HG03045 (cell line): Measurements from ENCODE around the gene EVPLL.
"Not testable (repeated sequence)": the region's sequence is repeated elsewhere in the genome, so short reads cannot be mapped to it uniquely, and the experiment has no call there.

Experiments used
- ATAC-seq: cut with Tn5 transposase; IDR thresholded peaks from one replicate; pipeline ENCODE4 v1.9.1; 2021; ENCODE audit warnings: mild to moderate bottlenecking, moderate library complexity; ENCODE audit not compliant: unreplicated experiment

The EVPLL gene

DNA sequence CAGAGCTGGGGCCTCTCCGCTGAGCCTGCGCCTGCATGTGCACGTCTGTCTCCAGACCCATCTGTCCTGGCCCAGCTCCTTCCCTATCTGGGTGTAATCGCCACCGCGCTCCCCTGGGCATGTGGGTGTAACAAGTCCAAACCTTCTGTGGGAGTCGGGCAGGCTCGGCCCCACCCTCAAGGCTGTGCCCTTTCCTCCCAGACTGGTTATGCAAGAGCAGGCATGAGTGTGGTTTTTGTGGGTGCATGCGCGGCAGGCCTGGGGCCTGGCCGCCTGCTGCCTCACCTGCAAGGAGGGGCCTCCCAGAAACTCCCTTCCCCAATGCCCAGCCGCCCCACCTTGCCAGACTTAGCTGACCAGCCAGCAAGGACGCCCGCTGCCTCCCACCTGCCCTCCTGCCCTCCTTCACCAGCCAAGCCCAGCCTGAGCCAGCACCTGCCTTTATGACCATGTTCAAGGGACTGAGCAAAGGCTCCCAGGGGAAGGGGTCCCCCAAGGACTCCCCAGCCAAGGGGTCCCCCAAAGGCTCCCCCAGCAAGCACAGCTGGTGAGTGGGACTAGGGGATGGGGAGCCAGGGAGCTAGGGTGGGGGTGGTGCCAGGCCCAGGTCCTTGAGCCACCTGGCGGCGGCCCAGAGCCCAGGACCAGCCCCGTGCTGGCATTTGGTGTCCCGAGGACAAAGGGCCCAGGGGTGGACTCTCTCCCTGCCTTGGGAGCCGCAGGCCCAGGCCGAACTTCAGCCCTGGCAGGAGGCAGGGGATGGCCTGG is at the start of gene EVPLL:
Gene EVPLL, plus strand, starts transcription at position 342 of the 768 bp plus-strand sequence. CDS start 3,160 bp downstream, outside the sequence.
- no peak for ATAC-seq

DNA sequence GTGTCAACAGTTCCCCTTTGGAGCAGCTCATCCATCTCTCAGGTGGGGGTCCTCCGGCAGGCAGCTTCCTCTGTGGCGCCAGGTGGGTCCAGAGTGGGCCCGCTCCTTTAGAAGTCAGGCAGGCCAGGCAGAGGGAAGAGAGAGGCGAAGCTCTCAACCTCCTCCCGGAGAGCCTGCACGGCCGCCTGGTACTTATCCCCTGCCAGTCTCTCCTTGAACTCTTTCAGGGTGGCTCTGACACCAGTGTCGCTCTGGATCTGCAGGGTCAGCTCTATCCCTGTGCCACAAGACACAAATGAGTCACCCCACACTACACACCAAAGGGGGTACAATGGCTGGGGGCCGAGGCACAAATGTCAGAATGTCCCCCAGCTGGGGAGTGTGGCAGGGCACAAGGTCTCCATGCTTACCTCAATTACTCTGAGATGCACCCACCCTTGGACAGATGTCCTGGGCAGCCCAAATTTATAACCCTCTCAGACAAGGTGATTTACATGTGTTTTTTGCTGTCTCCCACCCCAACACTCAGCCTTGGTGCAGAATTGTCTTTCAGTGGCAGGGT is 48.9 kb upstream of the EVPLL start:
- ATAC-seq, result no peak

DNA sequence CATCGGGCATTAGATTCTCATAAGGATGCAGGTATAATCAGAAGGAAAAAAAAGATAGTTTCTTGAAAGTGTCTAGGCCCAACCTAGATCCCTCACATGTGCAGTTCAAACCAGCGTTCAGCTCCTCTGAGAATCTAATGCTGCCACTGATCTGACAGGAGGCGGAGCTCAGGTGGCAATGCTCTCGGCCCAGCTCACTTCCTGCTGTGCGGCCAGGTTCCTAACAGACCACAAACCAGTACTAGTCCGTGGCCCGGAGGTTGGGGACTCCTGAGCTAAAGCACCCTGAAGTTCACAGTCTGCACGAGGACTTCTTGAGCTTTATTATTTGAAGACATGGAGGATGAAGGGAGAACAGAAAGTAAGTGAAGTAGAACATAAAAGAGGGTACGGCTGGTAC is 45.7 kb upstream of the EVPLL start:
- ATAC-seq, result no peak

DNA sequence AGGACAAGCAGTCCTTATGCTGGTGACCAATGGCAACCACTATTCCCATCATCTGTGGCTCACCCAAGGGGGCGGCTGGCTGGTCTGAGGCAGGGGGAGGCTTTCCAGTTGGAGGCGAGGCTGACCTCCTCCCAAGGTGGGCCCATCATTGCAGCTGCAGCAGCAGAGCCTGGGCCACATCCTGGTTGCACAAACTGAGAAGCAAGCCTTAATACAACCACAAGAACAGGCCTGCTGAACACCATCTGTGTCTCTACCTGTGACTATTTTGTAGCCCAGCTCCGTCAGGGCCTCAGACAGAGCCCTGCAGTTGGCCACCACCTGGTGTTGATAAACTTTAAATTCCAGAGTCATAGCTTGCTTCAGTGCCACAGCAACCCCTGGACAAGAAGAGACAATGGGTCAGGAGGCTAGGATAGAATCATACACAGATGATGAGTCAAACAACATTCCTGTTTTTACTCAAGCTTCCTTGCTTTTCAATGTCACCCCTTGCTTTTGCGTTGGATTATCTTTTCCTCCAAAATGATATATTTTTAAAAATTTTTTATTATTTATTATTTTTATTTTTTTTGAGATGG is 44.6 kb upstream of the EVPLL start:
- ATAC-seq, result no peak

DNA sequence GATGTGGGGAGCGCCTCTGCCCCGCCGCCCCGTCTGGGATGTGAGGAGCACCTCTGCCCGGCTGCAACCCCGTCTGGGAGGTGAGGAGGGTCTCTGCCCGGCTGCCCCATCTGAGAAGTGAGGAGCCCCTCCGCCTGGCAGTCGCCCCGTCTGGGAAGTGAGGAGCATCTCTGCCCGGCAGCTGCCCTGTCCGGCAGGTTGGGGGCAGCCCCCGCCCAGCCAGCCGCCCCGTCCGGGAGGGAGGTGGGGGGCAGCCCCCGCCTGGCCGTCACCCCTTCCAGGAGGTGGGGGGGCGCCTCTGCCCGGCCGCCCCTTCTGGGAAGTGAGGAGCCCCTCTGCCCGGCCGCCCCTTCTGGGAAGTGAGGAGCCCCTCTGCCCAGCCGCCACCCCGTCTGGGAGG is 39.4 kb upstream of the EVPLL start:
- not testable (repeated sequence) for ATAC-seq

DNA sequence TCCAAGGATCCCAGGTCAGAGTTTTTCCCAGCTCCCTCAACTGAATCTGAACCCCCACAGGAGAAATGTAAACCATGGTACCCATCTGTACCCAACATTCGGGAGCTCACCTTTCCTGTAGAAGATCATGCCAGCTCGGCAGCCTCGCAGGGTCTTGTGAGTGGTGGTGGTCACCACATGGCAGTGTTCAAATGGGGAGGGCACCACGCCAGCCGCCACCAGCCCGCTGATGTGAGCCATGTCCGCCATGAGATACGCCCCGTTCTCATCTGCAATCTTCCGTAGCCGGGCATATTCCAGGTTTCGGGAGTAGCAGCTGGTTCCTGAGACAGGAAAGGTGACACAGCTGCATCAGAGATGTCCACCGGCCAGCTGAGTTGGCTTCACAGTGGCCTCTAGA is 37.6 kb upstream of the EVPLL start:
- no peak for ATAC-seq

DNA sequence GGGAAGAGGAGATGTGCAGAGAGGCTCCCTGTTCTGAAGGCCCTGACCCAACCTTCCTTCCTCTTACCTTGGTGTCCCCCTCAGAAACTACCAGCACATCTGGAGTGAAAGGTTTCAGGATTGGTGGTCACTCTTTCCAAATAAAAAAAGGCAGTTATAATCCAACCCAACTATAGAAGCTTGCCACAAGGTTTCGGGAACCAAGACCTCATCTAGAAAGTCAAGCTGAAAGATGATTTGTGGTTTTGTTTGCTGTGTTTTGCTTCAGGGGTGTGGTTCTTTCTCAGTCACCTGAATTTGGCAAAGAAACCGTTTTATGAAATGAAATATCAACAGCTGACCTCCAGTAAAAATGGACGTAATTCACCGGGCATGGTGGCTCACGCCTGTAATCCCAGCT is 33.6 kb upstream of the EVPLL start:
- no peak for ATAC-seq

DNA sequence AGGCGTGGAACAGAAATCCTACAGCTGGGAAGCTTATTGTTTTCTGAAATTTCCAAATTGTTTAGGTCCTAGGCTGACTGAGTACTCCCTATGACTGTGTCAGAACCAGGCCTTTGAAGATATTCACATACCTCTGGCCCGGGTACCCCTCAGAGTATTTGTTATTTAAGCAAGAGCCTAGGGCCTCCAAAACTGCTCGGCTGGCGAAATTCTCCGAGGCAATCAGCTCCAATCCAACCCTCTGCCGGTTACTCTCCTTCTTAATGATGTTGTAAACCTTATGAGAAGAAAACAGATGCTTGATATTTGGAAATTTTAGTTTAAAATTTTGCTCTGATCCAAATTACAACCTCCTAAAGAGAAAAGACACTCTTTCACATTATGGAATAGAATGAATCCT is 24.0 kb upstream of the EVPLL start:
- no peak for ATAC-seq

DNA sequence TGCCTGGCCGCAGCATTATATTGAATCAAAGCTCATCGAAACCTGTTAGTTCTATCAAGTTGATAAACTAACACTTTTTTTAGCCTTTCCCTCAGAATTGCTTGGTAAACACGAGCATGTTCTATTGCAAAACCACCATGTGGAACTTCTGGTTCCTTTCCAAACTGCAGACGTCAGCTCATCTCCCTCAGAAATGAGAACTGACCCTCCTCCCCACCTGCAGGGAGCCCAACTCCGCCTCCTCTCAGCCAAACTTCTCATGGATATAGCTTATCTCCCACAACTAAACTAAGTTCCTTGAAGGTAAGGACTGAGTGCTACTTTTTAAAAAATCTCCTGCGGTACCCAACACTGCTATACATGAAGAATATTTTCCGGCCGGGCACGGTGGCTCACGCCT is 21.0 kb upstream of the EVPLL start:
- ATAC-seq, result no peak

DNA sequence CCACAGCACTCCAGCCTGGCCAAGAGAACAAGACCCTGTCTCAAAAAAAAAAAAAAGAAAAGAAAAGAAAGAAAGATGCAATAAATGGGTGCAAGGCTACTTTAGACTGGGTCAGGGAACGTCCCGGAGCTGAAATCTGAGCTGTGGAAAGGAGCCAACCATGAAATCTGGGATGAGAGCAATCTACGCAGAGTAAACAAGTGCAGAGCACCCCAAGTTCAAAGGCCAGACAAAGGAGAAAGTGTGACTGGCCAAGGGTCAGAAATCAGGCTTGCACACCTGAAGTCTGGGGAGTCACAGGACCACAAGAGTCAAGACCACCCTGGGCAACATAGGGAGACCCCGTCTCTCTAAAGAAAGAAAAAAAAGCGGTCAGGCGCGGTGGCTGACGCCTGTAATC is 17.1 kb upstream of the EVPLL start:
- ATAC-seq, result no peak

DNA sequence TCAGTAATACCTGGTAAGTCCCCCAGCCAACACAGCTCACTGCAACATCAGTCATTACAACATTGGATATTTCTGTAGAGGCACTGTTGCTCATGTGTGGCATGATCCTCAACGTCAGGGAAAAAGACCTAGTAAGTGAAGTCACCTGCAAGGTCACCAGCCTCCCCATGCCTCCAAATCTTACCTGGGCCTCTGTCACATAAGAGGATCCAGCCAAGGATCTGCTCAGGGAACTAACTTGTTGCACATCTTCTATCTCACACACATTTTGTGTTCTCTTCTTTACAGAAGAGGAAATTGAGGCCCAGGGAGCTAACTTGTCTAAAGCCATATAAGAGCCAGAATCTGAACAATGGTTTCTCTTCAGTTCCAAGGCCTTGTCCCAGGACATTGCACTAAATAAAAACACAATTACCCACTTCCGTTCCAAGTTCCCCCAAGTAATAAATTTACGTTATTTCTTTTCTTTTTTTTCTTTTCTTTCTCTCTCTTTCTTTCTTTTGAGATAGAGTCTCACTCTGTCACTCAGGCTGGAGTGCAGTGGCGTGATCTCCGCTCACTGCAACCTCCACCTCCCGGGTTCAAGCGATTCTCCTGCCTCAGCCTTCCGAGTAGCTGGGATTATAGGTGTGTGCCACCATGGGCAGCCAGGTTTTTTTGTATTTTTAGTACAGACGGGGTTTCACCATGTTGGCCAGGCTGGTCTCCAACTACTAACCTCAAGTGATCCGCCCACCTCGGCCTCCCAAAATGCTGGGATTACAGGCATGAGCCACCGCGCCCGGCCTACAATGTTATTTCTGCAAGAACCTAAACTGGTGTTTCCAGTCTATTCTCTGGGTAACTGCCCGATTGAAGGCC is 15.5 kb upstream of the EVPLL start:
- ATAC-seq, result no peak

DNA sequence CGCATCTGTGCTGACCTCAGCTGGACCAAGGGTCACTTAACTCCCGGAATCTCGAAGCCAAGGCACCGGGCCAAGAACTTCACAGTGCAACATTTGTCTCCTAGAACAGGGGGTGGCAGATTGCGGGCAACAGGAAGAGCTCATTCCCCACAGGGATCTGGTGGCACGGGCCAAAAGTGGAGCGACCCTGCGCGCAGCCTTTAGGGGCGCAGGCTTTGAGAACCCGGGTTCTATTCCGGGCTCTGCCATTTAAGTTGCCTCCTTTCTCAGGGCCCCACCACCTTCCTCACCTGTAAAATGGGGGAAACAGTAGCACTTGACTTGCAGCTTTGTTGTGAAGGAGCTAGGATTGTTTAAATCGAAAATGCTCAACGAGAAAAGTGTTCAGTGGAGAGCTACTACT is 14.9 kb upstream of the EVPLL start:
- no peak for ATAC-seq

DNA sequence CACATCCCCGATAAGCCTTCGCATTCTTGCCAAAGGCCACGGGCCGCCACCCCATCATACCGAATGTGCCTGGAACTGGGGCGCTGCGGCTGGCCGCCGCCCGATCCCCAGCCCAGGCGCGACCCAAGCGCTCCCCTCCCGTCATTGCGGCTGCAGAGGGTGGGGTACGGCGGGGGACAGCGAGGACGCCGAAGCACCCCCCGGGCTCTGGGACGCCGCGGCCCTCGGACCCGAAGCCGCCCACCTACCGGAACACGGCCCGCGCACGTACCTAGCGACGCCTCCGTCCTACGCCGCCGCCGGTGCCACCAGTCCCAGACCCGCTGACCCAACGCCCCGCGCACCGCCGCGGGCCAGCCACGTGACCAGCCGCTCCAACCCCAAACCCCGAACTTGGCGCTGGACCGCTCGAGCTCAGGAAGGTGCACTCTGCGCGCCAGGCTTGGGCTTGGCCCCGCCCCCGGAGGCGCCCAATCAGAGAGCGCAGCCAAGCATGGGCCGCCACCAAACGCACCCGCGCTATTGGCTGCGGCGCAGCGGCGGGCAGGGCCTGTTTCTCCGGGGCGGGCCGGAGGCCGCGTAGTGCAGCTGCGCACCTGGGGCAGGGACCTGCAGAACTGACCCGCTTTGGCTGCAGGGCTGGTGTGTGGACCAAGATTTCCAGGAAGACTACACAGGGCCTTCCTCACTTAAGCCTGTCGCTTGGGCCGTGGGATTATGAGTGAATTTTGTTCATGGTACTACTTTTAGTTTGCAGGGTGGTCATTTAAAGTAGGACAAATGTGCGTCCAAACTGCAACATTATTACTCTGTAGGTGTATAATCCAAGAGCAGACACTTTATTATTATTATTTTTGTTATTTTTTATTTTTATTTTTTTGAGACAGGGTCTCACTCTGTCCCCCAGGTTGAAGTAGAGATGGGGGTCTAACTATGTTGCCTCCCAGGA is 14.2 kb upstream of the EVPLL start, which contains the start of gene SHMT1:
Gene SHMT1, minus strand, starts transcription at position 450 of the 949 bp plus-strand sequence. CDS start 7,569 bp downstream, outside the sequence.
- peak; percentile 95 for ATAC-seq

DNA sequence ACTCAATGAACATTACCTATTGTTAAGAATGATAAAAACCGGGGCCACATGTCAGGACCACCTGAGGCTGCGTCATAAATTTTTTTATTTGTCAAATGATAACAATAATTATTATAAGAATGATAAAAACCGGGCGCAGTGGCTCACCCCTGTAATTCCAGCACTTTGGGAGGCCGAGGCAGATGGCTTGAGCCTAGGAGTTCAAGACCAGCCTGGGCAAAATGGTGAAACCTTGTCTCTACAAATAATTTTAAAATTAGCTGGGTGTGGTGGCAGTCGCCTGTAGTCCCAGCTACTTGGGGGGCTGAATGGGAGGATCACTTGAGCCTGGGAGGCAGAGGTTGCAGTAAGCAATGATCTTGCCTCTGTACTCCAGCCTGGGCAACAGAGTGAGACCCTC is 13.4 kb upstream of the EVPLL start:
- no peak for ATAC-seq

DNA sequence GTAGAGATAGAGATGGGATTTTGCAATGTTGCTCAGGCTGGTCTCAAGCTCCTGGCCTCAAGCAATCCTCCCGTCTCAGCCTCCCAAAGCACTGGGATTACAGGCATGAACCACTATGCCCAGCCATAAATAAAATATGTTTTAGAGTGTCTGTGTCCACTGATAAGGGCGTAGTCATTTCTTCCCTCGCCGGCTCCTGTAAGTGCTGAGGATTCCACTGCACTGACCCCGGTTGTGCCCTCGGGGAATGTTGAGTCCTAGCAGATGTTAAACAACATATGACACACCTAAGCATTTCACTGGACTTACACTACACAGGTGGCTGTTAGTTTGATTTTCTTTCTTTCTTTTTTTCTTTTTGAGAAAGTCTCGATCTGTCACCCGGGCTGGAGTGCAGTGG is 8.6 kb upstream of the EVPLL start:
- ATAC-seq, result no peak

DNA sequence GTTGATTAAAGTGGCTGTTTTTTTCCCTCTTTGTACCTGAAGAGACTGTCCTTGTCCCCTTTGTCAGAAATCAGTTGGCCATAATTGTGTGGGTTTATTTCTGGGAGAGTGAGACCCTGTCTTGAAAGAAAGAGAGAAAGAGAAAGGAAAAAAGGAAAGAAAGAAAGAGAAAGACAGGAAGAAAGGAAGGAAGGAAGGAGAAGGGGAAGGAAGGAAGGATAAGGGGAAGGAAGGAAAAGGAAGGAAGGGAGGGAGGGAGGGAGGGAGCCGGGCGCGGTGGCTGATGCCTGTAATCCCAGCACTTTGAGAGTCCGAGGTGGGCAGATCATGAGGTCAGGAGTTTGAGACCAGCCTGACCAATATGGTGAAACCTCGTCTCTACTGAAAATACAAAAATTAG is 6.8 kb upstream of the EVPLL start:
- no peak for ATAC-seq

DNA sequence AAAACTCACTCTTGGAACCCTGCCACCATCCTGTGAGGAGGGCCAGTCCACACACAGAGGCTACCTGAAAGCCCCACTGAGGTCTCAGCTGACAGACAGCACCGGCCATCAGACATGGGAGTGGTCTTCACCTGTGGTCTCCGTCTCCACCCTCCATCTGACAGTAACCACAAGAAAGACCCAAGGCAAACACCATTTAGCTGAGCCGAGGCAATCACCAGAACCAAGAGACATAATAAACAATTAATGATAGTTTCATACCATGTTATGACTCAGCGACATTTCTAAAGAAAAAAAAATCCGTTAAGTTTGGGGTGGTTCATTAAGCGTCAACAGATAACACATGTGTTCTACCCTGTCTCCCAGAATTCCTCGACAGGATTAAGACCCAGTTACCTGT is 6.1 kb upstream of the EVPLL start:
- ATAC-seq, result no peak

DNA sequence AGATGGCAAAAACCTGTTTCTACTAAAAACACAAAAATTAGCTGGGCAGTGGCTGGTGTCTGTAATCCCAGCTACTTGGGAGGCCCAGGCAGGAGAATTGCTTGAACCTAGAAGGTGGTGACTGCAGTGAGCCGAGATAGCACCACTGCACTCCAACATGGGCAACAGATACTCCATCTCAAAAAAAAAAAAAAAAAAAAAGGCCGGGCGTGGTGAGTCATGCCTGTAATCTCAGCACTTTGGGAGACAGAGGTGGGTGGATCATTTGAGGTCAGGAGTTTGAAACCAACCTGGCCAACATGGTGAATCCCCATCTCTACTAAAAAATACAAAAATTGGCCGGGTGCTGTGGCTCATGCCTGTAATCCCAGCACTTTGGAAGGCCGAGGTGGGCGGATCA is 4.4 kb upstream of the EVPLL start:
- ATAC-seq, result not testable (repeated sequence)

DNA sequence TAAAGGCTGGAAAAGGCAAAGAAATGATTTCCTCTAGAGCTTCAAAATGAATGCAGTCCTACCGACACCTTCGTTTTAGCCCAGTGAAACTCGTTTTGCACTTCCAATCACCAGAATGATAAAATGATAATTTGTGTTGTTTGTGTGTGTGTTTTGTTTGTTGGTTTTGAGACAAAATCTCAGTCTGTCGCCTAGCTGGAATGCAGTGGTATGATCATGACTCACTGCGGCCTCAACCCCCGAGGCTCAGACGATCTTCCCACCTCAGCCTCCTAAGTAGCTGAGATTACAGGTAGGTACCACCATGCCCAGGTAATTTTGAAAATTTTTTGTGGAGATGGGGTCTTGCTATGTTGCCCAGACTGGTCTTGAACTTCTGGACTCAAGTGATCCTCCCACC is 3.4 kb upstream of the EVPLL start:
- no peak for ATAC-seq

DNA sequence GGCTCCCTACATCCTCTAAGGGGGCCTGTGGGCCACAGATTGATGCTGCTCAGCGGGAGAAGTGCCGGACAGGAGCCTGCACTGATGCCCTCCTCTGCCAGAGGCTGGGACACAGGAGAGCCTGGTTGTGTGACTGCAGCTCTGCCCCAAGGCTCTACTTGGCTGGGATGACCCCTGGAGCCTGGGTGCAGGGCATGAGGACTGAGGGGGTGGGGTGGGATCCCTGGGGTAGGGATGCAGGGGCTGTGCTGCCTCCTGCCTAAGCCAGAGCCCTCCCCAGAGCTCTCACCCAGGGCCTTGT is 577 bp downstream of the EVPLL start:
- no peak for ATAC-seq
